A549 (cell line): ENCODE data around the gene ABCB8. TPM values are rescaled to one million over a fixed set of nuclear protein-coding genes. Genes with fewer than 3 reads are reported as not detected.

Source experiments
- ATAC-seq, 2 experiments: fragments of 200-7000 bp in 1 of 2; fragments of >200 bp in 1 of 2; cut with Nextera tagmentation in 1 of 2; cut with Tn5 transposase in 1 of 2; 3 replicates each; pipeline versions ENCODE4 v1.8.0 to v1.9.1; 2018 to 2020; ENCODE audit warnings: mild to moderate bottlenecking in 1 of 2, moderate library complexity in 1 of 2
- CTCF ChIA-PET: fragments of 300-600 bp; sonication (Branson Sonifier 250); formaldehyde crosslinking; extraction: SDS; loops from one replicate; lab custom pipeline; 2021; ENCODE audit warnings: antibody characterized with exemption, inconsistent platforms; lab: Yijun Ruan, JAX
- POLR2A ChIA-PET: fragments of 350-600 bp; formaldehyde crosslinking; extraction: SDS; loops from one replicate; lab custom pipeline; 2021; ENCODE audit warnings: antibody characterized with exemption, inconsistent platforms; lab: Yijun Ruan, JAX
- DNase-seq, 2 experiments: peaks; one replicate each; pipeline versions ENCODE4 v3.0.0 to v3.0.0-alpha.2; 2011 to 2016; ENCODE audit warnings: low read depth in 1 of 2, low spot score in 1 of 2
- FAIRE-seq: peaks from 2 replicates; lab custom pipeline; 2011; peaks lifted over from hg19 to GRCh38; lab: Jason Lieb, UNC
- H3K27ac ChIP-seq, 2 experiments: fragments of >200 bp; sonication (Bioruptor Twin); formaldehyde crosslinking; 3 replicates each; pipeline ENCODE4 v1.5.1; 2016 to 2017
- H3K4me1 ChIP-seq: fragments of >200 bp; sonication (Bioruptor Twin); formaldehyde crosslinking; 3 replicates; pipeline ENCODE4 v1.6.1; 2016
- H3K4me2 ChIP-seq: fragments of >200 bp; sonication (Bioruptor Twin); formaldehyde crosslinking; 3 replicates; pipeline ENCODE4 v1.6.1; 2016
- H3K4me3 ChIP-seq: fragments of >200 bp; sonication (Bioruptor Twin); formaldehyde crosslinking; 3 replicates; pipeline ENCODE4 v1.5.1; 2016
- H3K9me3 ChIP-seq: fragments of >200 bp; sonication (Bioruptor Twin); formaldehyde crosslinking; 3 replicates; pipeline ENCODE4 v1.6.1; 2016
- BHLHE40 ChIP-seq: IDR thresholded peaks from 2 replicates; pipeline ENCODE4 v1.6.1; 2012; ENCODE audit warnings: low read depth, low read length, inconsistent platforms
- CBX8 ChIP-seq: fragments of 200-600 bp; sonication (generic); IDR thresholded peaks from 2 replicates; pipeline ENCODE4 v1.6.1; 2016
- CHD4 ChIP-seq: fragments of 200-600 bp; sonication (generic); IDR thresholded peaks from 2 replicates; pipeline ENCODE4 v1.6.1; 2016; ENCODE audit warnings: antibody characterized with exemption, mild to moderate bottlenecking, borderline replicate concordance
- ESRRA ChIP-seq: fragments of 150-350 bp; IDR thresholded peaks from 2 replicates; pipeline ENCODE4 v1.6.1; 2014; ENCODE audit warnings: mild to moderate bottlenecking, low read length, borderline replicate concordance
- GATA3 ChIP-seq: IDR thresholded peaks from 2 replicates; pipeline ENCODE4 v1.6.1; 2012; ENCODE audit warnings: borderline replicate concordance
- HDAC2 ChIP-seq: fragments of 200-600 bp; sonication (generic); IDR thresholded peaks from 2 replicates; pipeline ENCODE4 v1.6.1; 2016
- HOXA7 ChIP-seq: fragments of 250-450 bp; sonication (Bioruptor Pico); IDR thresholded peaks from 2 replicates; pipeline ENCODE4 v1.5.0; 2020; ENCODE audit warnings: mild to moderate bottlenecking, moderate library complexity
- JUN ChIP-seq, 2 experiments: fragments of >200 bp; sonication (Bioruptor Twin); formaldehyde crosslinking; IDR thresholded peaks; 2 replicates in 1 of 2; 3 replicates in 1 of 2; pipeline ENCODE4 v1.6.1; 2016 to 2017
- MYC ChIP-seq: IDR thresholded peaks from 2 replicates; pipeline ENCODE4 v1.6.1; 2012; ENCODE audit warnings: mild to moderate bottlenecking, inconsistent platforms, low read length, improper control_type of control experiment, borderline replicate concordance
- POLR2A ChIP-seq: IDR thresholded peaks from 2 replicates; pipeline ENCODE4 v1.6.1; 2012; ENCODE audit warnings: mild to moderate bottlenecking, low read length
- POLR2AphosphoS2 ChIP-seq: conservative IDR thresholded peaks from 2 replicates; pipeline ENCODE4 v1.6.1; 2012; ENCODE audit warnings: low read length, improper control_type of control experiment, inconsistent platforms
- RAD21 ChIP-seq, 2 experiments: fragments of >200 bp in 1 of 2; sonication (Bioruptor Twin) in 1 of 2; formaldehyde crosslinking in 1 of 2; IDR thresholded peaks in 1 of 2; conservative IDR thresholded peaks in 1 of 2; 2 replicates in 1 of 2; 3 replicates in 1 of 2; pipeline ENCODE4 v1.6.1; 2012 to 2018; ENCODE audit warnings: inconsistent platforms in 1 of 2
- RCOR1 ChIP-seq: fragments of 150-350 bp; IDR thresholded peaks from 2 replicates; pipeline ENCODE4 v1.6.1; 2014; ENCODE audit warnings: antibody characterized with exemption, low read length, low read depth
- RNF2 ChIP-seq: fragments of 200-600 bp; sonication (generic); IDR thresholded peaks from 2 replicates; pipeline ENCODE4 v1.6.1; 2016; ENCODE audit warnings: low read depth, mild to moderate bottlenecking, antibody characterized with exemption, moderate library complexity, borderline replicate concordance
- SMC3 ChIP-seq: fragments of >200 bp; sonication (Bioruptor Twin); formaldehyde crosslinking; IDR thresholded peaks from 3 replicates; pipeline ENCODE4 v1.6.1; 2018; ENCODE audit warnings: inconsistent platforms
- ZSCAN20 ChIP-seq: fragments of 250-450 bp; sonication (Bioruptor Pico); IDR thresholded peaks from 2 replicates; pipeline ENCODE4 v1.8.0; 2022; ENCODE audit warnings: mild to moderate bottlenecking, moderate library complexity
- WGBS: methylation state at CpG from one replicate; pipeline ENCODE4 v1.1.6; 2017; ENCODE audit errors: missing lambda C conversion rate; 5-methylcytosine and 5-hydroxymethylcytosine counted together
- polyA plus RNA-seq, 4 experiments: library from polyadenylated mRNA; depleted of rRNA in 3 of 4; stranded (reverse); fragments of >200 nt; fragmentation: RNase III in 1 of 4; extraction: RNeasy Plus Mini Kit Qiagen cat#74134 plus additional on column Dnase treatment in 1 of 4; gene quantifications; 2 replicates in 3 of 4; 3 replicates in 1 of 4; pipeline ENCODE4 v1.2.3, GENCODE V29; 2011 to 2017
- TF ChIP-seq, protein P1 (sequence below): fragments of 200-600 bp; sonication (generic); IDR thresholded peaks from 2 replicates; pipeline ENCODE4 v1.6.1; 2016; ENCODE audit warnings: antibody characterized with exemption, mild to moderate bottlenecking, moderate library complexity
- TF ChIP-seq, protein P2 (sequence below): fragments of >200 bp; sonication (Bioruptor Twin); formaldehyde crosslinking; IDR thresholded peaks from 3 replicates; pipeline ENCODE4 v1.5.1; 2016

ABCB8 gene
- polyA plus RNA-seq, 2 of the 4 experiments (the other 2 are of a cell fraction): 19.6 to 41.1 TPM

DNA sequence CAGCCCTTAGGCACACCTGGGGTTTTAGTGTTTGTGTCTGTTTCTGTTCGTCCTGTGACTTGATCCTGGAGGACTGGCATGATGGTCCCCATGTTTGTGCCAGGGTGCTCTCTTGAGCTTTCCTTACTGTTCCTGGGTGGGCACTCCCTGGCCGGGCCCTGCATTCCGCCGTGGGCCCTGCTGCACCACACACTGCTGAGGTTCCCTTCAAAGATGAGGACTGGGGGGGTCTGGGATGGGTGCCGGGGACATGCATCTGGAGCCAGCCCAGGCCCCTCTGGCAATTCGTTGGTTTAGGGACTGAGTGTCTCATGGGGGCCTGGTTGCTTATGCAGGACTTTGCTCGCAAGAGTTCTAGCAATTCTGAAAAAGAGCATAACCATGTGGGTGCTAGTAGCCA, 62.8 kb downstream of the ABCB8 start (continued):
- TF ChIP-seq, protein P1, sequence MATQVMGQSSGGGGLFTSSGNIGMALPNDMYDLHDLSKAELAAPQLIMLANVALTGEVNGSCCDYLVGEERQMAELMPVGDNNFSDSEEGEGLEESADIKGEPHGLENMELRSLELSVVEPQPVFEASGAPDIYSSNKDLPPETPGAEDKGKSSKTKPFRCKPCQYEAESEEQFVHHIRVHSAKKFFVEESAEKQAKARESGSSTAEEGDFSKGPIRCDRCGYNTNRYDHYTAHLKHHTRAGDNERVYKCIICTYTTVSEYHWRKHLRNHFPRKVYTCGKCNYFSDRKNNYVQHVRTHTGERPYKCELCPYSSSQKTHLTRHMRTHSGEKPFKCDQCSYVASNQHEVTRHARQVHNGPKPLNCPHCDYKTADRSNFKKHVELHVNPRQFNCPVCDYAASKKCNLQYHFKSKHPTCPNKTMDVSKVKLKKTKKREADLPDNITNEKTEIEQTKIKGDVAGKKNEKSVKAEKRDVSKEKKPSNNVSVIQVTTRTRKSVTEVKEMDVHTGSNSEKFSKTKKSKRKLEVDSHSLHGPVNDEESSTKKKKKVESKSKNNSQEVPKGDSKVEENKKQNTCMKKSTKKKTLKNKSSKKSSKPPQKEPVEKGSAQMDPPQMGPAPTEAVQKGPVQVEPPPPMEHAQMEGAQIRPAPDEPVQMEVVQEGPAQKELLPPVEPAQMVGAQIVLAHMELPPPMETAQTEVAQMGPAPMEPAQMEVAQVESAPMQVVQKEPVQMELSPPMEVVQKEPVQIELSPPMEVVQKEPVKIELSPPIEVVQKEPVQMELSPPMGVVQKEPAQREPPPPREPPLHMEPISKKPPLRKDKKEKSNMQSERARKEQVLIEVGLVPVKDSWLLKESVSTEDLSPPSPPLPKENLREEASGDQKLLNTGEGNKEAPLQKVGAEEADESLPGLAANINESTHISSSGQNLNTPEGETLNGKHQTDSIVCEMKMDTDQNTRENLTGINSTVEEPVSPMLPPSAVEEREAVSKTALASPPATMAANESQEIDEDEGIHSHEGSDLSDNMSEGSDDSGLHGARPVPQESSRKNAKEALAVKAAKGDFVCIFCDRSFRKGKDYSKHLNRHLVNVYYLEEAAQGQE: no peak
- no peak for TF ChIP-seq POLR2AphosphoS2

DNA sequence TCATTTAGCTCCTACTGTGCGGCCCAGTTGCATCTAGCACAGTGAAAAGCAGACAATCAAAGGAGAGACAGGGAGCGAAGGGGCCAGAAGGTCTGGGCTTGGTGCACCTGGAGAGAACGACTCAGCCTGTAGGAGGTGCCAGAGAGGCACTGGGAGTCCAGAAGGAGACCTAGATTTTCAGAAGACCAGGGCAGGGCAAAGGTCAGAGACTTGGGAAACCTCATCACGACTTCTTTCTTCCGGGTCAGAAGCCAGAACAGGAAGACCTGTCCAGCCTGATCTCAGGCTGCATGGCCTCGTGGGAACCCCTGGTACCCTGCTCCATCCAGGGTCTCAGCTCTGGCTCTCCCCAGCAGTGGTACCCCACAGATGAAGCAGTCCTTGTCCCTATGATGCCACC, 63.2 kb downstream of the ABCB8 start:
- Histone ChIP-seq H3K9me3 (no peaks in the 10 kb centered on the region), H3K4me1 (peaks cover 36% of the 10 kb centered on the region), H3K27ac (no peak overlapping the region), H3K4me3 (no peak overlapping the region)
- FAIRE-seq (no peak), DNase-seq (peak; percentile 56 to 69)
- TF ChIP-seq, protein P2, sequence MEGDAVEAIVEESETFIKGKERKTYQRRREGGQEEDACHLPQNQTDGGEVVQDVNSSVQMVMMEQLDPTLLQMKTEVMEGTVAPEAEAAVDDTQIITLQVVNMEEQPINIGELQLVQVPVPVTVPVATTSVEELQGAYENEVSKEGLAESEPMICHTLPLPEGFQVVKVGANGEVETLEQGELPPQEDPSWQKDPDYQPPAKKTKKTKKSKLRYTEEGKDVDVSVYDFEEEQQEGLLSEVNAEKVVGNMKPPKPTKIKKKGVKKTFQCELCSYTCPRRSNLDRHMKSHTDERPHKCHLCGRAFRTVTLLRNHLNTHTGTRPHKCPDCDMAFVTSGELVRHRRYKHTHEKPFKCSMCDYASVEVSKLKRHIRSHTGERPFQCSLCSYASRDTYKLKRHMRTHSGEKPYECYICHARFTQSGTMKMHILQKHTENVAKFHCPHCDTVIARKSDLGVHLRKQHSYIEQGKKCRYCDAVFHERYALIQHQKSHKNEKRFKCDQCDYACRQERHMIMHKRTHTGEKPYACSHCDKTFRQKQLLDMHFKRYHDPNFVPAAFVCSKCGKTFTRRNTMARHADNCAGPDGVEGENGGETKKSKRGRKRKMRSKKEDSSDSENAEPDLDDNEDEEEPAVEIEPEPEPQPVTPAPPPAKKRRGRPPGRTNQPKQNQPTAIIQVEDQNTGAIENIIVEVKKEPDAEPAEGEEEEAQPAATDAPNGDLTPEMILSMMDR: peak; percentile 46
- TF ChIP-seq JUN (IDR thresholded peaks at IDR 0.05): no peak
- 0 out of 5 replicates have a peak, but pooled peaks of 1 of the 2 experiments have one; percentile 26 for TF ChIP-seq RAD21 (conservative IDR thresholded peaks at IDR 0.05 in 1 of 2, IDR thresholded peaks at IDR 0.05 in 1 of 2)
- TF ChIP-seq MYC: no peak
- TF ChIP-seq, all 56 proteins: peak for 2
- ATAC-seq: peak in 1 of 2 experiments; percentile 59; a peak in 3 of 6 replicates
- 54% methylated on average over 6 of the region's 6 CpGs for WGBS
- POLR2A ChIA-PET: no interaction called here
- CTCF ChIA-PET: interaction anchor here (0.7 to 27.1 kb wide), 13 partner anchors 16 to 134 kb away, joined by 3 to 412 read pairs (median 4); partner anchors contain the start of genes ABCB8 and SLC4A2
- no peak overlapping the region for H3K4me2 ChIP-seq

DNA sequence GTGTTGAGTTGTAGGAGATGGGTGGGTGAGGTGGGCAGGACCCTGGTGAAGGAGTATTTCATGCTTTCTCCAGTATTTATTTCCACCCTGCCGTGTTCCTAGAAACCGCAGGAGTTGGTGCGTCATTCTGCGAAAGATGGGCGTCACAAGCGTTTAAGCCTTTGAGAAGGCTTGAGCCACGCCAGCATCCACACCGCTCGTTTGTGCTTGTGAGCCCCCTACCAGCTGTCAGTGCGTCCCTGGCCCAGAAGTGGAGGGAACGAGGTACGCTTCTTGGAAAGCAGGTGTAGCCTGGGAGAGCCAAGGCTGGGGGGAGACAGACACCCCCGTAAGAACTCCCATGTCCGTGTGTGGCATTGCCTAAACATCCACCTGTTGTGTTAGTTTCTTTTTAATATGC, 63.7 kb downstream of the ABCB8 start:
- ATAC-seq (no peak), DNase-seq (no peak), FAIRE-seq (no peak)
- Histone ChIP-seq H3K4me1 (peaks cover 36% of the 10 kb centered on the region), H3K27ac (no peak overlapping the region), H3K4me3 (no peak overlapping the region), H3K9me3 (no peaks in the 10 kb centered on the region), H3K4me2 (no peak overlapping the region)
- ChIA-PET POLR2A (no interaction called here), CTCF (interaction anchor here (0.7 to 27.1 kb wide), 10 partner anchors 15 to 98 kb away, joined by 3 to 412 read pairs (median 3); no protein-coding TSS in a partner anchor)
- WGBS: 92% methylated on average over 14 of the region's 14 CpGs
- TF ChIP-seq HOXA7 (CRISPR knock-in tag) (no peak), HDAC2 (no peak), BHLHE40 (no peak), GATA3 (no peak), CBX8 (no peak), RCOR1 (no peak), JUN (IDR thresholded peaks at IDR 0.05) (no peak), ZSCAN20 (CRISPR knock-in tag) (no peak), RAD21 (conservative IDR thresholded peaks at IDR 0.05 in 1 of 2, IDR thresholded peaks at IDR 0.05 in 1 of 2) (no peak), CHD4 (no peak), RNF2 (no peak), POLR2A (no peak), ESRRA (no peak), SMC3 (no peak)
